M059J (cell line): ENCODE results near the gene GJA10. TPM values are rescaled to one million over a fixed set of nuclear protein-coding genes. Genes with fewer than 3 reads are reported as not detected.
"Not testable (repeated sequence)": the region's sequence is repeated elsewhere in the genome, so short reads cannot be mapped to it uniquely, and the experiment has no call there.

Source experiments
- DNase-seq: peaks from one replicate; pipeline ENCODE4 v3.0.0-alpha.2; 2012; ENCODE audit warnings: low read depth
- total RNA-seq: library from RNA; depleted of rRNA; stranded (reverse); fragments of >200 nt; shearing (Covaris generic); gene quantifications from 2 replicates; pipeline ENCODE4 v1.2.3, GENCODE V29; 2014; rRNA removed

Gene GJA10
- total RNA-seq = not detected in 2 replicates

- DNase-seq = no peak
Measured at GRCh38 chr6:89894169-89894568, at the start of gene GJA10. Gene GJA10, plus strand, starts transcription at chr6:89894469. Its CDS starts 0 bp downstream, at chr6:89894469.

GRCh38 chr6:89847513-89847912, 46.8 kb upstream of the GJA10 start:
- DNase-seq = not testable (repeated sequence)

GRCh38 chr6:89853068-89853467, 41.2 kb upstream of the GJA10 start:
- no peak for DNase-seq

GRCh38 chr6:89858041-89858440, 36.2 kb upstream of the GJA10 start:
- DNase-seq = no peak

- DNase-seq = no peak
Measured at GRCh38 chr6:89859744-89860143, 34.5 kb upstream of the GJA10 start.

GRCh38 chr6:89862273-89862672, 32.0 kb upstream of the GJA10 start:
- no peak for DNase-seq

- no peak for DNase-seq
Measured at GRCh38 chr6:89862698-89863097, 31.6 kb upstream of the GJA10 start.

GRCh38 chr6:89866024-89866678, 28.1 kb upstream of the GJA10 start:
- no peak for DNase-seq

GRCh38 chr6:89873721-89874120, 20.5 kb upstream of the GJA10 start:
- no peak for DNase-seq

GRCh38 chr6:89874438-89874837, 19.8 kb upstream of the GJA10 start:
- DNase-seq = no peak

GRCh38 chr6:89886378-89887120, 7.7 kb upstream of the GJA10 start:
- DNase-seq = no peak

GRCh38 chr6:89887452-89888137, 6.7 kb upstream of the GJA10 start:
- DNase-seq = no peak

- DNase-seq = no peak
Measured at GRCh38 chr6:89888138-89888514, 6.1 kb upstream of the GJA10 start.

GRCh38 chr6:89888871-89889270, 5.4 kb upstream of the GJA10 start:
- DNase-seq = no peak

- DNase-seq = not testable (repeated sequence)
Measured at GRCh38 chr6:89890845-89891528, 3.3 kb upstream of the GJA10 start.

- DNase-seq = not testable (repeated sequence)
Measured at GRCh38 chr6:89892577-89892976, 1.7 kb upstream of the GJA10 start.

- DNase-seq = peak; percentile 34
Measured at GRCh38 chr6:89895276-89895874, 1.1 kb downstream of the GJA10 start.

- DNase-seq = not testable (repeated sequence)
Measured at GRCh38 chr6:89910001-89910901, 16.0 kb downstream of the GJA10 start.

- DNase-seq = no peak
Measured at GRCh38 chr6:89910902-89911240, 16.6 kb downstream of the GJA10 start.

- DNase-seq = no peak
Measured at GRCh38 chr6:89916136-89916920, 22.1 kb downstream of the GJA10 start.
